Measurements from ENCODE around the gene HCST.
A peak's percentile ranks its signal among the peaks of the same experiment; 100 is the strongest.
"Not testable (repeated sequence)": the region's sequence is repeated elsewhere in the genome, so short reads cannot be mapped to it uniquely, and the experiment has no call there.

The HCST gene, protein sequence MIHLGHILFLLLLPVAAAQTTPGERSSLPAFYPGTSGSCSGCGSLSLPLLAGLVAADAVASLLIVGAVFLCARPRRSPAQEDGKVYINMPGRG

DNA sequence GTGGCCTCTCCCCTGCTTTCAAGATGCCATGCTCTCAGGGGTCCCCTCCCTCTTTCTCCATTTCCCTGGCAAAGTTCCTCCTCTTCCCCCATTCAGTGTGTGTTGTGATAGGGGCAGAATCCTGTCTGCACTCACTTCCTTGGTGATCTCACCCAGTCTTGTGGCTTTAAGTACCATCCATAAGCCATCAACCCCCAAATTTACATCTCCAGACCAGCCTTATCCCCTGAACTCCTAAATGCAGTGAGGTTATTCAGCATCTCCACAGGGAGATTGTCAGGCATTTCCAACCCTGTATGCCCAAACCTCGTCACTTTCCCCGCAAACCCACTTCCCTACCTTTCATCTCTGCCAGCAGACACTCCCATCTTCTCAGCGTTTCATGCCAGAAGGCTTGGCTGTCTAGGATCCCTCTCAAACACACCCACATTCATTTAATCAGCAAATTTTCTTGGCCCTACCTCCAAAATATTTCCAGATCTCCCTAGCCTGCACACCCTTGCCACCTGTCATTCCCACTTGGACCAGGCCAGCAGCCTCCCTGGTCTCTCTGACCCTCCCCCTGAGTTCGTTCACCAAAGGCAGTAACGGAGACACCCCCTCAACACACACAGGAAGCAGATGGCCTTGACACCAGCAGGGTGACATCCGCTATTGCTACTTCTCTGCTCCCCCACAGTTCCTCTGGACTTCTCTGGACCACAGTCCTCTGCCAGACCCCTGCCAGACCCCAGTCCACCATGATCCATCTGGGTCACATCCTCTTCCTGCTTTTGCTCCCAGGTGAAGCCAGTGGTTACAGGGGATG is at the start of gene HCST:
Gene HCST (plus strand): TSS at position 676 of the 808 bp plus-strand sequence. CDS start 65 bp downstream, at position 741.
- DNase-seq (ENCODE audit: low spot score), result no peak

DNA sequence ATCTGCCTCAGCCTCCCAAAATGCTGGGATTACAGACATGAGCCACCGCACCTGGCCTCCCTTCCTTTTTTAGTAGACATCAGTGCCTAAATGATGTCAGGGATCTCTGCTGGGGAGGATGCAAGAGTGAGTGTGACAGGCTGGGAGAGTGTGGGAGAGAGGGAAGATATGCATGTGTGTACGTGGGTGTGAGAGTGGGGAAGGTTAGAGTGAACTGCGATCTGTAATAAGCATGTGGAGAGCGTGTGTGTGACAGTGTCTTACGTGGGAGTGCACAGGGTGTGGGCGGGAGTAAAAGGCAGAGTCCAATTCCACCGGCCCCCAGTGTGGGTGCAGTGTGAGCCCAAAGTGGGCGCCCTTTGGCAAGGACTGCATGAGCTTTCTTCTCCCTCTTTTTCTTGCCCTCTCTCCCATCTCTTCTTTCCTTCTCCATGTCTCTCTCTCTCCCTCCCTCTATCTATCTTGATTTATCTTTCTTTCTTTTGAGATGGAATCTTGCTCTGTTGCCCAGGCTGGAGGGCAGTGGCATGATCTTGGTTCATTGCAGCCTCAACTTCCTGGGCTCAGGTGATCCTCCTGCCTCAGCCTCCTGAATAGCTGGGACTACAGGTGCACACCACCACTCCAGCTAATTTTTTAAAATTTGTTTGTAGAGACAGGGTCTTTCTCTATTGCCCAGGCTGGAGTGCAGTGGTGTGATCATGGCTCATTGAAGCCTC is 49.1 kb upstream of the HCST start:
- DNase-seq (ENCODE audit: low spot score), result no peak

DNA sequence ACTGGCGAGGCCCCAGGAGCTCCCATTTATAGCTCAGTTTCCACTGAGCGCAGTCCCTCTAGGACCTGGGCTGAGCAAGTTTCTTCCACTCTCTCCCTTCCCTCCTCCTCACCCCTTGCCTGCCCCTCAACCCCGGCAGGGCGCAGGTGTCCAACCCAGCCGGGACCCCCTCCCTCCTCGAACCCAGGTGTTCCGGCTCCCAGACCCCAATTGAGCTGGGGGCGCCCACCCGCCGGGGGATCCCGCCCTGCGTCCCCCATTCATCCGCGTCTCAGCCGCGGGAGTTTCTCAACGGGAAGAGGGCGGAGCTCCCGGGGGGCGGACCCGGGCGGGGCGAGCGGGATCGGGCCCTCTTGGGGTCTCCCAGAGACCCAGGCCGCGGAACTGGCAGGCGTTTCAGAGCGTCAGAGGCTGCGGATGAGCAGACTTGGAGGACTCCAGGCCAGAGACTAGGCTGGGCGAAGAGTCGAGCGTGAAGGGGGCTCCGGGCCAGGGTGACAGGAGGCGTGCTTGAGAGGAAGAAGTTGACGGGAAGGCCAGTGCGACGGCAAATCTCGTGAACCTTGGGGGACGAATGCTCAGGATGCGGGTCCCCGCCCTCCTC is 45.7 kb upstream of the HCST start, which contains the start of gene KIRREL2:
Gene KIRREL2 (plus strand): TSS at position 366 of the 604 bp plus-strand sequence. CDS start 209 bp downstream, at position 575.
- DNase-seq (ENCODE audit: low spot score), result no peak

- DNase-seq (ENCODE audit: low spot score), result no peak
Measured at GRCh38 chr19:35858311-35858710, 44.0 kb upstream of the HCST start.

GRCh38 chr19:35859414-35859813 is 42.9 kb upstream of the HCST start:
- DNase-seq (ENCODE audit: low spot score), result no peak

DNA sequence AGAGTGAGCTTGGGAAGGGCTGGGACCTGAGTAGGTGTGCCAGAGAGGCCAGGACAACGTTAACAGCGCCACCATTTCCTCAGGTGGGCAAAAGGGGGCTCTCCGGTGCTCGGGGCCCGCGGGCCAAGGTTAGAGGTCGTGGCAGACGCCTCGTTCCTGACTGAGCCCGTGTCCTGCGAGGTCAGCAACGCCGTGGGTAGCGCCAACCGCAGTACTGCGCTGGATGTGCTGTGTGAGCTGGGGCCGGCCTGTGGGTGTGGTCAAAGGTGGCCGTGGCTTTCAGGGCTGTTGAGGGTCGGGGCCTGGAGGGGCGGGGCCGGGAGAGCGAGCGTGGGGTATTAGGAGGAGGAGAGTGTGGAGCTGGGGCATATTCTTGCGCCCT is 41.9 kb upstream of the HCST start:
- no peak for DNase-seq (ENCODE audit: low spot score)

DNA sequence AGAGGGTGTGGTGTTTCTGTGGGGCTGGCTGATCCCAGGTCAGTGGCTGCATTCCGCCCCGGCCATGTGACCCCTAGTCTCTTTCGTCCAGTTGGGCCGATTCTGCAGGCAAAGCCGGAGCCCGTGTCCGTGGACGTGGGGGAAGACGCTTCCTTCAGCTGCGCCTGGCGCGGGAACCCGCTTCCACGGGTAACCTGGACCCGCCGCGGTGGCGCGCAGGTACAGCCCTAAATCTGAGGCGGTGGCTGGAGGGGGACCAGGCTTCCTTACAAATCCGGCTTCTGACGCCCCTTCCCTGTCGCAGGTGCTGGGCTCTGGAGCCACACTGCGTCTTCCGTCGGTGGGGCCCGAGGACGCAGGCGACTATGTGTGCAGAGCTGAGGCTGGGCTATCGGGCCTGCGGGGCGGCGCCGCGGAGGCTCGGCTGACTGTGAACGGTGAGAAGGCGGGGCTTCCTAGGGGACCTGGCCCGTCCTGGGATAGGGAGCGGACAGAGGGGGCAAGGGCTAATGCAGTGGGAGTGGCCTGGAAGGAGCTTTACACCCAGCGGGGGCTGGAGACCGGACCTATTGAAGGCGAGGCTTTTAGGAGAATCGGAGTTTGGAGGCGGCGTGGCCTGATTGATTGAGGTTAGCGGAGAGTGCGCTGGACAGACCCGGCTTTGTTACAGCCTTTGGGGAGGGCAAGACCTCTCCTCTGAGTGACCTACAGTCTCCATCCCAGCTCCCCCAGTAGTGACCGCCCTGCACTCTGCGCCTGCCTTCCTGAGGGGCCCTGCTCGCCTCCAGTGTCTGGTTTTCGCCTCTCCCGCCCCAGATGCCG is 41.3 kb upstream of the HCST start:
- DNase-seq (ENCODE audit: low spot score), result peak; percentile 96

- DNase-seq (ENCODE audit: low spot score), result no peak
Measured at GRCh38 chr19:35861640-35862160, 40.6 kb upstream of the HCST start.

DNA sequence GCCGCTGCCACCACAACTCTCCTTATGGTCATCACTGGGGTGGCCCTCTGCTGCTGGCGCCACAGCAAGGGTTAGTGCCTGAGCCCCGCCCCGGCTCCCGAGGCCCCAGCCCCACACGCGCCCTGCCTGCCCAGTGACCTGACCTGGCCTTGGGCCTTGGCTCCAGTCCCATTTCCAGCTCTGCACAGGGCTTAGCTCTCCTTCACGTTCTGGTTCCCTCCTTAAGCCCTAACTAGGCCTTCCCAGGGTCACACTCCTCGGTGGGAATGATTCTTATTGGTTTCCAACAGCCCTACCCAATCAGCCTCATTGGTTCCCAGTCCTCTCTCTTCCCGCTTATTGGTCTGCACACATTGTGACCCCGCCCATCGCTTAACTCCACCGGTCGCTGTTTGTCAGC is 39.8 kb upstream of the HCST start:
- no peak for DNase-seq (ENCODE audit: low spot score)

- DNase-seq (ENCODE audit: low spot score), result no peak
Measured at GRCh38 chr19:35863018-35863417, 39.3 kb upstream of the HCST start.

DNA sequence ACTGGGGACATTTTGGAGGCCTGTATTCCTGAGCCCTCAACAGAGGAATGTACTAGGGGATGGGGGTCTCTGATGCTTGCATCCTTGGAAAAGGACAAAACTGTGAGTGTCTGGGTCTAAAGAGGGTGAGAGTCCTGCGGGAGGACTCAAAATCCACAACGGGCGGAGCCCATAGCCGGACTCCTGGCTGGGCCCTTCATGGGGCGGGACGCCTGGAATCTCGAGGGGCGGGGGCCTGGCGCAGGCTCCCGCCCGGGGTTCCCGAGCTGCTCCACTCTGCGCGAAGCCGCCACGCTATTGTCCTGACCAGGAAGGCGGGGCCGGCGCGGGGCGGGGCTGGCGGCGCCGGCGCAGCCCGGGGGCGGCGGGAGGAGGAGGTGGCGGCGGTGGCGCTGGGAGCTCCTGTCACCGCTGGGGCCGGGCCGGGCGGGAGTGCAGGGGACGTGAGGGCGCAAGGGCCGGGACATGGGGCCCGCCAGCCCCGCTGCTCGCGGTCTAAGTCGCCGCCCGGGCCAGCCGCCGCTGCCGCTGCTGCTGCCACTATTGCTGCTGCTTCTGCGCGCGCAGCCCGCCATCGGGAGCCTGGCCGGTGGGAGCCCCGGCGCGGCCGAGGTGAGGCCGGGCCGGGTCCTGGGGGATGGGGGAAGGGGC is 34.0 kb upstream of the HCST start, which contains the start of gene APLP1:
Gene APLP1 (plus strand): TSS at position 403 of the 651 bp plus-strand sequence. CDS start 63 bp downstream, at position 466.
- peak; percentile 65 for DNase-seq (ENCODE audit: low spot score)

- DNase-seq (ENCODE audit: low spot score), result no peak
Measured at GRCh38 chr19:35868823-35869326, 33.5 kb upstream of the HCST start.

GRCh38 chr19:35869327-35870123 is 32.8 kb upstream of the HCST start:
- DNase-seq (ENCODE audit: low spot score), result no peak

GRCh38 chr19:35870124-35870736 is 32.1 kb upstream of the HCST start:
- not testable (repeated sequence) for DNase-seq (ENCODE audit: low spot score)

DNA sequence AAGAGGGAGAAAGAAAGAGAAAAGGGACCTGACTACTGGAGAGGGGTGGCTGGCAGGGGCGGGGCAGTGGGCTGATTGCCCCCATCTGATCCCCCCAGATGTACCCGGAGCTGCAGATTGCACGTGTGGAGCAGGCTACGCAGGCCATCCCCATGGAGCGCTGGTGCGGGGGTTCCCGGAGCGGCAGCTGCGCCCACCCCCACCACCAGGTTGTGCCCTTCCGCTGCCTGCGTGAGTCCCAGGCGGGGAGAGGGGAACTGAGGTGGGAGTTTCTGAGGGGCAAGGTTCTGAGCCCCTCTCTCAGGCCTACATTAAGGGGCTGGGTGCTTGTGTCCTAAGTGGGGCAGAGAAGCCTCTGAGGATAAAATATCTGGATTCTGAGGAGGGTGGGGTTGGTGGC is 31.5 kb upstream of the HCST start:
- DNase-seq (ENCODE audit: low spot score), result no peak

DNA sequence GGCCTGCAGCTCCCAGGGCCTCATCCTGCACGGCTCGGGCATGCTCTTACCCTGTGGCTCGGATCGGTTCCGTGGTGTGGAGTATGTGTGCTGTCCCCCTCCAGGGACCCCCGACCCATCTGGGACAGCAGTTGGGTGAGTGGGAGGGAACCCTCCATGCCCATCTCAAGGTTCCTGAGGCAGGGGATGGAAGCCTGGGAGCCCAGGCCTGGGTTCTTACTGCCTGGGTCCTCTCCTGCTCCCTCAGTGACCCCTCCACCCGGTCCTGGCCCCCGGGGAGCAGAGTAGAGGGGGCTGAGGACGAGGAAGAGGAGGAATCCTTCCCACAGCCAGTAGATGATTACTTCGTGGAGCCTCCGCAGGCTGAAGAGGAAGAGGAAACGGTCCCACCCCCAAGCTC is 30.7 kb upstream of the HCST start:
- DNase-seq (ENCODE audit: low spot score), result no peak

GRCh38 chr19:35872180-35872579 is 30.1 kb upstream of the HCST start:
- DNase-seq (ENCODE audit: low spot score), result no peak

DNA sequence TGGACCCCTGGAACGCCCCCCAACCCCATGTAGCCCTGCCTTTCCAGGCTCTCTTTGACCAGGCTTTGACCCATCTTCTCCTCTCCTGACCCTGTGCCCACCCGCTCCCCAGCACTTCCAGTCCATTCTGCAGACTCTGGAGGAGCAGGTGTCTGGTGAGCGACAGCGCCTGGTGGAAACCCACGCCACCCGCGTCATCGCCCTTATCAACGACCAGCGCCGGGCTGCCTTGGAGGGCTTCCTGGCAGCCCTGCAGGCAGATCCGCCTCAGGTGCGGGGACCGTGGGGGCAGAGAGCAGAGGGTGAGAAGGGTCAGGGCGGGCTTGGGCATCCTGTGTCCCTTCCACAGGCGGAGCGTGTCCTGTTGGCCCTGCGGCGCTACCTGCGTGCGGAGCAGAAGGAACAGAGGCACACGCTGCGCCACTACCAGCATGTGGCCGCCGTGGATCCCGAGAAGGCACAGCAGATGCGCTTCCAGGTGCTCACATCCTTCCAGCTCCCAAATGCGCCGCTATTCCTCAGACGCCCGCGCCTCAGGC is 27.9 kb upstream of the HCST start:
- no peak for DNase-seq (ENCODE audit: low spot score)

- no peak for DNase-seq (ENCODE audit: low spot score)
Measured at GRCh38 chr19:35879068-35879467, 23.3 kb upstream of the HCST start.

Data from HuH-7.5 (cell line).